IPS-15b (cell line): ENCODE measurements around the gene CWC15.

Experiments used
- H3K27me3 ChIP-seq: one replicate; pipeline ENCODE4 v1.6.1; 2013; ENCODE audit warnings: low read length; ENCODE audit not compliant: control insufficient read depth, insufficient read depth
- H3K36me3 ChIP-seq: one replicate; pipeline ENCODE4 v1.6.1; 2013; ENCODE audit warnings: low read length; ENCODE audit not compliant: control insufficient read depth, insufficient read depth
- H3K4me1 ChIP-seq: one replicate; pipeline ENCODE4 v1.6.1; 2013; ENCODE audit warnings: mild to moderate bottlenecking, low read length; ENCODE audit not compliant: control insufficient read depth, insufficient read depth
- H3K4me3 ChIP-seq: one replicate; pipeline ENCODE4 v1.5.1; 2013; ENCODE audit warnings: low read depth, low read length
- H3K9ac ChIP-seq: one replicate; pipeline ENCODE4 v1.6.1; 2013; ENCODE audit warnings: low read depth, mild to moderate bottlenecking, low read length
- H3K9me3 ChIP-seq: one replicate; pipeline ENCODE4 v1.6.1; 2013; ENCODE audit warnings: mild to moderate bottlenecking, low read length; ENCODE audit not compliant: control insufficient read depth, insufficient read depth

CWC15 gene

GRCh38 chr11:94987378-94987777 is 14.0 kb upstream of the CWC15 start:
- no peaks in the 10 kb centered on the region for H3K36me3 ChIP-seq
- no peaks in the 10 kb centered on the region for H3K27me3 ChIP-seq
- H3K9me3 ChIP-seq = no peaks in the 10 kb centered on the region
- no peaks in the 10 kb centered on the region for H3K4me1 ChIP-seq
- H3K9ac ChIP-seq = no peak overlapping the region
- H3K4me3 ChIP-seq = no peak overlapping the region

DNA sequence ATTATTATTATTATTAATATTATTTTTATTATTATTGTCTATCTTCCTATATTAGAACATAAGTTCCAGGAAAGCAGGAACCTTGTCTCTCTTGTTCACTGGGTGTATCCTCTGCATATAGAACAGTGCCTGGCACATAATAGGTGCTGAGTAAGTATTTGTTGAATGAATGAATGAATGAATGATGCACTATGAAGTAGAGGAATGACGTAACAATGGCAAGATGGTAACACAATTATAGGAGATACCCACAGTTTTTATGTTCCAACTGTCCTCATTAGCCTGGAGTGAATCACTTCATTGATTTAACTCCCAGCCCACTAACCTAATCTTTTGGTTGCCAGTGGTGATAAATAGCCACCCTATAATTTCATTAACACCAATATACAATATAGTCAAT is 2.2 kb upstream of the CWC15 start:
- Histone ChIP-seq H3K4me1 (no peaks in the 10 kb centered on the region), H3K9ac (no peak overlapping the region), H3K9me3 (no peaks in the 10 kb centered on the region), H3K4me3 (no peak overlapping the region), H3K36me3 (peaks cover 2% of the 10 kb centered on the region), H3K27me3 (no peaks in the 10 kb centered on the region)

- no peaks in the 10 kb centered on the region for H3K27me3 ChIP-seq
- H3K4me3 ChIP-seq = peak overlapping the region; percentile 89
- H3K9me3 ChIP-seq = no peaks in the 10 kb centered on the region
- H3K4me1 ChIP-seq = no peaks in the 10 kb centered on the region
- peak overlapping the region; percentile 87 for H3K9ac ChIP-seq
- H3K36me3 ChIP-seq = peaks cover 2% of the 10 kb centered on the region
These were observed 822 bp upstream of the CWC15 start for GRCh38 chr11:94974178-94974577.

- H3K36me3 ChIP-seq = peaks cover 2% of the 10 kb centered on the region
- H3K4me3 ChIP-seq = peak overlapping the region; percentile 89
These were observed 657 bp downstream of the CWC15 start for GRCh38 chr11:94972700-94973098.

GRCh38 chr11:94968334-94968958 is 4.9 kb downstream of the CWC15 start:
- H3K9me3 ChIP-seq = no peaks in the 10 kb centered on the region
- no peak overlapping the region for H3K9ac ChIP-seq
- H3K27me3 ChIP-seq = no peaks in the 10 kb centered on the region
- H3K4me3 ChIP-seq = no peak overlapping the region
- H3K4me1 ChIP-seq = no peaks in the 10 kb centered on the region
- peaks cover 20% of the 10 kb centered on the region for H3K36me3 ChIP-seq

More at GRCh38 chr11:94972700-94973098, 657 bp downstream of the CWC15 start:
- H3K9me3 ChIP-seq = no peaks in the 10 kb centered on the region
- no peaks in the 10 kb centered on the region for H3K27me3 ChIP-seq
- no peak overlapping the region for H3K9ac ChIP-seq
- H3K4me1 ChIP-seq = no peaks in the 10 kb centered on the region

- H3K9ac ChIP-seq = no peak overlapping the region
- no peaks in the 10 kb centered on the region for H3K27me3 ChIP-seq
- peaks cover 22% of the 10 kb centered on the region for H3K36me3 ChIP-seq
- no peaks in the 10 kb centered on the region for H3K4me1 ChIP-seq
- H3K4me3 ChIP-seq = no peak overlapping the region
- H3K9me3 ChIP-seq = no peaks in the 10 kb centered on the region
These were observed 8.4 kb downstream of the CWC15 start for GRCh38 chr11:94964934-94965333.

DNA sequence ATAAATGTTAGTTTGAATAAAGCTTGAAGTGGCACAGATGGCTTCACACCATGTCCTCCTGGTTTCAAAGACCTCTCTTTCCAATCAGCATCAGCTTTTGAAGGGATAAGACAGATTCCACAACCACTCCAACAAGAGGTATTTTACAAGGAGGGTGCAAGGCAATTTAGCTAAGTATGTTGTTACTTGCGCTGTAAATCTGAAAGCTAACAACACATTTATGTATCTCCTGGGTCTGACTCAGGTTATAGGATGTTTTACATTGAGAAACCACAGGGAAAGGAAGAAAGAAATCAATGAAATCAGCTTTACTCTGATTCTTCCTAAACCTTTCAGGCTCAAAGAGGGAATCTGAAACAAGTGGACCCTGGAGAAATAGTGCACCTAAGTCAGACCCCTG is 12.1 kb downstream of the CWC15 start:
- no peaks in the 10 kb centered on the region for H3K27me3 ChIP-seq
- peaks cover 22% of the 10 kb centered on the region for H3K36me3 ChIP-seq
- no peaks in the 10 kb centered on the region for H3K9me3 ChIP-seq
- no peak overlapping the region for H3K9ac ChIP-seq
- no peaks in the 10 kb centered on the region for H3K4me1 ChIP-seq
- H3K4me3 ChIP-seq = no peak overlapping the region

- peaks cover 14% of the 10 kb centered on the region for H3K36me3 ChIP-seq
- H3K4me1 ChIP-seq = no peaks in the 10 kb centered on the region
- H3K9ac ChIP-seq = no peak overlapping the region
- no peak overlapping the region for H3K4me3 ChIP-seq
- no peaks in the 10 kb centered on the region for H3K9me3 ChIP-seq
- H3K27me3 ChIP-seq = no peaks in the 10 kb centered on the region
These were observed 12.9 kb downstream of the CWC15 start for GRCh38 chr11:94960488-94960887.

DNA sequence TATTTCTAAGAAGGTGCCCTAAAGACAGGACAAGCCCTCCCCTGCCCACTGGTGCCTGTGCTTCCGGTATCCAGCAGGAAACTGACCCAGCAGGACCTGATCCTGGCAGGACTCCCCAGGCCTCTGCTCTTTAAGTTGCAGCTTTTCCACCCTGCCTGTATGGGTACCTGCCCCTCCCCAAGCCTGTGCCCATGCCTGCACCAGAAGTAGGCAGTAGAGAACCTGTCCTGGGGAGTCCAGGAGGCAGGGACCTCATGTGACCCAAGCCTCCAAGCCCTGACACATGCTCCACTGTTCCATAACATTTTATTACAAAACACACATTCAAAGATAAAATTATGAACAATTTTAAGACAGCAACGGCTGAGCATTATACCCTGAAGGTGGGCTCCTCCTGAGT is 14.2 kb downstream of the CWC15 start:
- Histone ChIP-seq H3K27me3 (no peaks in the 10 kb centered on the region), H3K4me3 (no peak overlapping the region), H3K4me1 (no peaks in the 10 kb centered on the region), H3K36me3 (peaks cover 7% of the 10 kb centered on the region), H3K9me3 (no peaks in the 10 kb centered on the region), H3K9ac (no peak overlapping the region)

DNA sequence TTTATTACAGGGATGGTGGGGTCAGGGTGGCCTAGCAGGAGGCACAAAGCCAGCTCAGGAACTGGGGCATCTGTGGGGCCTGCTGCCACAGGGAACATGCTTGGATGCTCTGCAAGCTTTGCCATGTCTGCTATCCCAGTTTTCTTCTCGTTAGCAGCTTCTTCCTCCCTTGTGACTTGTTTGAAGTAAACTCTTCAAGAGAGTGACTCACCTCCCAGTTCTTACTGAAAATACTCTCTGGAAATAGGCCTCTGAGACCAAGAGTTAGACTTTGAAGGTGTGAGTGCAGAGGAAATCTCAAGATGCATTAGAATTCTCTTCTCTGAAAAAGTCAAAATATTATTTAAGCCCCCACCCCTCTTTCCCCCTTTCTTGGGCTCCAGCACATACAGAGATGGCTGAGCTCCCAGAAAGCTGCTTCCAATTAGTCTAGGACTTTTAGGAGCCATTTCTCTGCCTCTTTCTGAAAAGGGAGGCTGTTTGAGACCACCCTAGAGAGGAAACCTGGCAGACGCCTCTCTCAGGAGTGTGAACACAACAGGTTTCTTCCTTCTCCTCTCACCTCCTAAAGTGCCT is 15.1 kb downstream of the CWC15 start:
- Histone ChIP-seq H3K9me3 (no peaks in the 10 kb centered on the region), H3K9ac (no peak overlapping the region), H3K4me1 (no peaks in the 10 kb centered on the region), H3K36me3 (peaks cover 5% of the 10 kb centered on the region), H3K4me3 (no peak overlapping the region), H3K27me3 (no peaks in the 10 kb centered on the region)

GRCh38 chr11:94956963-94957362 is 16.4 kb downstream of the CWC15 start:
- Histone ChIP-seq H3K9ac (no peak overlapping the region), H3K27me3 (no peaks in the 10 kb centered on the region), H3K9me3 (no peaks in the 10 kb centered on the region), H3K4me1 (no peaks in the 10 kb centered on the region), H3K36me3 (peaks cover 3% of the 10 kb centered on the region), H3K4me3 (no peak overlapping the region)

DNA sequence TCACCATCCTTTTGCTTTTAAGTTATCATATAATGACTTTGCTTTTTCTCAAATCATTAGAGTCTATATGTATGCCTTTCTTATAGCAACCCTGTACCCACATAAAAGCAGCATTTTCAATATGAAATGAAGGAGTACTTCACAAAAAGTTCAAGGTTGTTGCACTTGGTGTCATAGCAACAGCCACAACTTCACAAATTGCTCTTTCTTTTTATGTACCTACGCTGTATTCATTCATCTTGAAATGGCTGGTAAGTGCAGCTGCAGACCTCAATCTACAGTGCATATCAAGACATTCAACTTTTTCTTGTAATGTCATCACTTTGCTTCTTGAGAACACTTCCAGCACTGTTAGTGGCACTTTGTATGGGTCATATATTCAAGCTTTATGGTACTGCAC is 18.6 kb downstream of the CWC15 start:
- no peak overlapping the region for H3K4me3 ChIP-seq
- H3K9ac ChIP-seq = no peak overlapping the region

More for the DNA sequence above, 18.6 kb downstream of the CWC15 start:
- Histone ChIP-seq H3K4me1 (no peaks in the 10 kb centered on the region), H3K36me3 (peaks cover 3% of the 10 kb centered on the region), H3K27me3 (no peaks in the 10 kb centered on the region), H3K9me3 (no peaks in the 10 kb centered on the region)
